ENCODE results near the gene CRYL1. TPM values are rescaled to one million over a fixed set of nuclear protein-coding genes. Genes with fewer than 3 reads are reported as not detected.

The CRYL1 gene
- total and polyA plus RNA-seq, 2 of the 13 experiments (the other 11 are each of a cell fraction or from before 2014, with no cell fraction given): 57.2 to 115 TPM

DNA sequence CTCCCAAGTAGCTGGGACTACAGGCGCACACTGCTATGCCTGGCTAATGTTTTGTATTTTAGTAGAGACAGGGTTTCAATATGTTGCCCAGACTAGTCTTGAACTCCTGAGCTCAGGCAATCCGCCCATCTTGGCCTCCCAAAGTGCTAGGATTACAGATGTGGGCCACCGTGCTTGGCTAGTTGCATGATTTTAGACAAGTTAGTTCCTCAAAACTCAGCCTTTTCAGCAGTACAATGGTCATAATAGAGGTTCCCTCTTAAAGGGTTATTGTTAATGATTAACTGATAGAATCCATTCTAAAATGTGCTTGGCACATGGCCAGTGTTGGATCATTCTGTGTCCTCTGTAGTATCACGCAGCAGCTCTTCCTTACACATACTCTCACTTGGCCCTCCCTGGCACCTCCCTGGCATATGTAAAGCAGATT, 21.8 kb upstream of the CRYL1 start (continued):
- TF ChIP-seq, protein P1, sequence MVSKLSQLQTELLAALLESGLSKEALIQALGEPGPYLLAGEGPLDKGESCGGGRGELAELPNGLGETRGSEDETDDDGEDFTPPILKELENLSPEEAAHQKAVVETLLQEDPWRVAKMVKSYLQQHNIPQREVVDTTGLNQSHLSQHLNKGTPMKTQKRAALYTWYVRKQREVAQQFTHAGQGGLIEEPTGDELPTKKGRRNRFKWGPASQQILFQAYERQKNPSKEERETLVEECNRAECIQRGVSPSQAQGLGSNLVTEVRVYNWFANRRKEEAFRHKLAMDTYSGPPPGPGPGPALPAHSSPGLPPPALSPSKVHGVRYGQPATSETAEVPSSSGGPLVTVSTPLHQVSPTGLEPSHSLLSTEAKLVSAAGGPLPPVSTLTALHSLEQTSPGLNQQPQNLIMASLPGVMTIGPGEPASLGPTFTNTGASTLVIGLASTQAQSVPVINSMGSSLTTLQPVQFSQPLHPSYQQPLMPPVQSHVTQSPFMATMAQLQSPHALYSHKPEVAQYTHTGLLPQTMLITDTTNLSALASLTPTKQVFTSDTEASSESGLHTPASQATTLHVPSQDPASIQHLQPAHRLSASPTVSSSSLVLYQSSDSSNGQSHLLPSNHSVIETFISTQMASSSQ (IDR thresholded peaks at IDR 0.05; ENCODE audit: low read depth): peak; percentile 95
- TF ChIP-seq, protein P1 (CRISPR knock-in tag; IDR thresholded peaks at IDR 0.05; ENCODE audit: borderline replicate concordance): peak; percentile 96
- TF ChIP-seq SRSF1 (optimal IDR thresholded peaks at IDR 0.05; ENCODE audit: low read depth, low read length): no peak
- peak; percentile 72 for TF ChIP-seq MED1 (CRISPR knock-in tag; IDR thresholded peaks at IDR 0.05)
- no peak for TF ChIP-seq ZNF569 (CRISPR knock-in tag; IDR thresholded peaks at IDR 0.05; ENCODE audit: borderline replicate concordance)
- TF ChIP-seq ZNF546 (CRISPR knock-in tag; conservative IDR thresholded peaks at IDR 0.05): no peak
- TF ChIP-seq, protein P2, sequence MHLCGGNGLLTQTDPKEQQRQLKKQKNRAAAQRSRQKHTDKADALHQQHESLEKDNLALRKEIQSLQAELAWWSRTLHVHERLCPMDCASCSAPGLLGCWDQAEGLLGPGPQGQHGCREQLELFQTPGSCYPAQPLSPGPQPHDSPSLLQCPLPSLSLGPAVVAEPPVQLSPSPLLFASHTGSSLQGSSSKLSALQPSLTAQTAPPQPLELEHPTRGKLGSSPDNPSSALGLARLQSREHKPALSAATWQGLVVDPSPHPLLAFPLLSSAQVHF (CRISPR knock-in tag; IDR thresholded peaks at IDR 0.05): no peak
- TF ChIP-seq YY1 (IDR thresholded peaks at IDR 0.05; ENCODE audit: insufficient read depth, insufficient replicate concordance, low read depth, low read length): peak; percentile 11
- TF ChIP-seq CEBPG (CRISPR knock-in tag; IDR thresholded peaks at IDR 0.05): no peak
- TF ChIP-seq, protein P3, sequence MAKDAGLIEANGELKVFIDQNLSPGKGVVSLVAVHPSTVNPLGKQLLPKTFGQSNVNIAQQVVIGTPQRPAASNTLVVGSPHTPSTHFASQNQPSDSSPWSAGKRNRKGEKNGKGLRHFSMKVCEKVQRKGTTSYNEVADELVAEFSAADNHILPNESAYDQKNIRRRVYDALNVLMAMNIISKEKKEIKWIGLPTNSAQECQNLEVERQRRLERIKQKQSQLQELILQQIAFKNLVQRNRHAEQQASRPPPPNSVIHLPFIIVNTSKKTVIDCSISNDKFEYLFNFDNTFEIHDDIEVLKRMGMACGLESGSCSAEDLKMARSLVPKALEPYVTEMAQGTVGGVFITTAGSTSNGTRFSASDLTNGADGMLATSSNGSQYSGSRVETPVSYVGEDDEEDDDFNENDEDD (CRISPR knock-in tag; IDR thresholded peaks at IDR 0.05; ENCODE audit: borderline replicate concordance): peak; percentile 50; the same call in 1 of the 2 replicates
- 0 out of 2 replicates have a peak, but pooled peaks have one; percentile 12 for TF ChIP-seq MIXL1 (CRISPR knock-in tag; IDR thresholded peaks at IDR 0.05)
- no peak for TF ChIP-seq KMT2A (CRISPR knock-in tag; IDR thresholded peaks at IDR 0.05)
- no peak for TF ChIP-seq MZF1 (CRISPR knock-in tag; IDR thresholded peaks at IDR 0.05; ENCODE audit: borderline replicate concordance)
- TF ChIP-seq, protein P4, sequence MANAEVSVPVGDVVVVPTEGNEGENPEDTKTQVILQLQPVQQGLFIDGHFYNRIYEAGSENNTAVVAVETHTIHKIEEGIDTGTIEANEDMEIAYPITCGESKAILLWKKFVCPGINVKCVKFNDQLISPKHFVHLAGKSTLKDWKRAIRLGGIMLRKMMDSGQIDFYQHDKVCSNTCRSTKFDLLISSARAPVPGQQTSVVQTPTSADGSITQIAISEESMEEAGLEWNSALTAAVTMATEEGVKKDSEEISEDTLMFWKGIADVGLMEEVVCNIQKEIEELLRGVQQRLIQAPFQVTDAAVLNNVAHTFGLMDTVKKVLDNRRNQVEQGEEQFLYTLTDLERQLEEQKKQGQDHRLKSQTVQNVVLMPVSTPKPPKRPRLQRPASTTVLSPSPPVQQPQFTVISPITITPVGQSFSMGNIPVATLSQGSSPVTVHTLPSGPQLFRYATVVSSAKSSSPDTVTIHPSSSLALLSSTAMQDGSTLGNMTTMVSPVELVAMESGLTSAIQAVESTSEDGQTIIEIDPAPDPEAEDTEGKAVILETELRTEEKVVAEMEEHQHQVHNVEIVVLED (CRISPR knock-in tag; IDR thresholded peaks at IDR 0.05; ENCODE audit: borderline replicate concordance): no peak
- TF ChIP-seq, protein P5, sequence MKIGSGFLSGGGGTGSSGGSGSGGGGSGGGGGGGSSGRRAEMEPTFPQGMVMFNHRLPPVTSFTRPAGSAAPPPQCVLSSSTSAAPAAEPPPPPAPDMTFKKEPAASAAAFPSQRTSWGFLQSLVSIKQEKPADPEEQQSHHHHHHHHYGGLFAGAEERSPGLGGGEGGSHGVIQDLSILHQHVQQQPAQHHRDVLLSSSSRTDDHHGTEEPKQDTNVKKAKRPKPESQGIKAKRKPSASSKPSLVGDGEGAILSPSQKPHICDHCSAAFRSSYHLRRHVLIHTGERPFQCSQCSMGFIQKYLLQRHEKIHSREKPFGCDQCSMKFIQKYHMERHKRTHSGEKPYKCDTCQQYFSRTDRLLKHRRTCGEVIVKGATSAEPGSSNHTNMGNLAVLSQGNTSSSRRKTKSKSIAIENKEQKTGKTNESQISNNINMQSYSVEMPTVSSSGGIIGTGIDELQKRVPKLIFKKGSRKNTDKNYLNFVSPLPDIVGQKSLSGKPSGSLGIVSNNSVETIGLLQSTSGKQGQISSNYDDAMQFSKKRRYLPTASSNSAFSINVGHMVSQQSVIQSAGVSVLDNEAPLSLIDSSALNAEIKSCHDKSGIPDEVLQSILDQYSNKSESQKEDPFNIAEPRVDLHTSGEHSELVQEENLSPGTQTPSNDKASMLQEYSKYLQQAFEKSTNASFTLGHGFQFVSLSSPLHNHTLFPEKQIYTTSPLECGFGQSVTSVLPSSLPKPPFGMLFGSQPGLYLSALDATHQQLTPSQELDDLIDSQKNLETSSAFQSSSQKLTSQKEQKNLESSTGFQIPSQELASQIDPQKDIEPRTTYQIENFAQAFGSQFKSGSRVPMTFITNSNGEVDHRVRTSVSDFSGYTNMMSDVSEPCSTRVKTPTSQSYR (CRISPR knock-in tag; IDR thresholded peaks at IDR 0.05; ENCODE audit: borderline replicate concordance): no peak
- no peak for TF ChIP-seq ZNF256 (CRISPR knock-in tag; conservative IDR thresholded peaks at IDR 0.05)
- no peak for TF ChIP-seq SOX13 (IDR thresholded peaks at IDR 0.05)
- peak in 1 of 2 experiments; percentile 73; a peak in 2 of 4 replicates for TF ChIP-seq SOX13 (CRISPR knock-in tag; conservative IDR thresholded peaks at IDR 0.05 in 1 of 2, IDR thresholded peaks at IDR 0.05 in 1 of 2)
- no peak for TF ChIP-seq CREB1 (IDR thresholded peaks at IDR 0.05)
- 0 out of 2 replicates have a peak, but pooled peaks have one; percentile 9 for TF ChIP-seq CREB1 (CRISPR knock-in tag; IDR thresholded peaks at IDR 0.05)
- no peak for TF ChIP-seq ZNF768 (CRISPR knock-in tag; IDR thresholded peaks at IDR 0.05)

All from HepG2 (cell line).